ENCODE data around the gene FAM229A.
A peak's percentile ranks its signal among the peaks of the same experiment; 100 is the strongest.

The FAM229A gene

GRCh38 chr1:32376199-32376598, 13.9 kb upstream of the FAM229A start:
- DNase-seq (ENCODE audit: low spot score), result no peak
- TF ChIP-seq, protein P1, sequence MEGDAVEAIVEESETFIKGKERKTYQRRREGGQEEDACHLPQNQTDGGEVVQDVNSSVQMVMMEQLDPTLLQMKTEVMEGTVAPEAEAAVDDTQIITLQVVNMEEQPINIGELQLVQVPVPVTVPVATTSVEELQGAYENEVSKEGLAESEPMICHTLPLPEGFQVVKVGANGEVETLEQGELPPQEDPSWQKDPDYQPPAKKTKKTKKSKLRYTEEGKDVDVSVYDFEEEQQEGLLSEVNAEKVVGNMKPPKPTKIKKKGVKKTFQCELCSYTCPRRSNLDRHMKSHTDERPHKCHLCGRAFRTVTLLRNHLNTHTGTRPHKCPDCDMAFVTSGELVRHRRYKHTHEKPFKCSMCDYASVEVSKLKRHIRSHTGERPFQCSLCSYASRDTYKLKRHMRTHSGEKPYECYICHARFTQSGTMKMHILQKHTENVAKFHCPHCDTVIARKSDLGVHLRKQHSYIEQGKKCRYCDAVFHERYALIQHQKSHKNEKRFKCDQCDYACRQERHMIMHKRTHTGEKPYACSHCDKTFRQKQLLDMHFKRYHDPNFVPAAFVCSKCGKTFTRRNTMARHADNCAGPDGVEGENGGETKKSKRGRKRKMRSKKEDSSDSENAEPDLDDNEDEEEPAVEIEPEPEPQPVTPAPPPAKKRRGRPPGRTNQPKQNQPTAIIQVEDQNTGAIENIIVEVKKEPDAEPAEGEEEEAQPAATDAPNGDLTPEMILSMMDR (IDR thresholded peaks at IDR 0.05; ENCODE audit: borderline replicate concordance, control extremely low read depth, extremely low read depth, insufficient read depth, missing control alignments), result no peak
- in situ Hi-C loops (cut with MboI; ENCODE audit: low sequenced_read_pairs, unreplicated experiment), result no loop called here

- no peak for DNase-seq (ENCODE audit: low spot score)
- in situ Hi-C loops (cut with MboI; ENCODE audit: low sequenced_read_pairs, unreplicated experiment), result no loop called here
- TF ChIP-seq, protein P1 (IDR thresholded peaks at IDR 0.05; ENCODE audit: borderline replicate concordance, control extremely low read depth, extremely low read depth, insufficient read depth, missing control alignments), result no peak
These were observed 11.8 kb upstream of the FAM229A start for GRCh38 chr1:32373996-32374592.

DNA sequence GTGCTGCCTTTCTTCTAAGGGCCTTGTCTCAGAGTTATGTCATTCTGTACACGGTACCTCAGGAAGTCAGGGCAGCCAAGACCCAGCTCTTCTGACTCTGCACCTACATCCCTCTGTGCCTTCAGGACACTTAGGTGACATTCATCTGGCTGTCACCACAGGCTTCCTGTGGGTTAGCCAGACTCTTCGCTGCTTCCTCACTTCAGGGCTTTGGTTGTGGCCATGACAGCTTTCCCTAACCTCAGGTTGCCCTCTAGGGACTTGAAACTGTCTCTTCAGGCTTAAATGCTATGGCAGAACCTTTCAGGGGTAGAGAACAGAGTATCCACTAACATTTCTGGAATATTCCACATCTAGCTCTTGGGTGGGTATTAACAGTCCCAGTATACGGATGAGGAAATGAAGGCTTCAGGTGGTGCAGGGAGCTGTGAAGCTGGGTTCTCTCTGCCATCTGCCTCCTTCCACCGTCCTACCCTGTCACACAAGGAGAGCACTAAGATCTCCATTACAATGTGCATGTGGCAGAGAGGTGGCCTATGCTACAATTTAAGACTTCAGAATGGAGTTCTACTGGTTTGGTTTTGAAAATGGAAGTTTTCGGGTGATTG, 10.0 kb upstream of the FAM229A start:
- TF ChIP-seq, protein P1 (IDR thresholded peaks at IDR 0.05; ENCODE audit: borderline replicate concordance, control extremely low read depth, extremely low read depth, insufficient read depth, missing control alignments), result no peak
- in situ Hi-C loops (cut with MboI; ENCODE audit: low sequenced_read_pairs, unreplicated experiment), result no loop called here
- peak; percentile 55 for DNase-seq (ENCODE audit: low spot score)

GRCh38 chr1:32367912-32368635, 5.8 kb upstream of the FAM229A start:
- TF ChIP-seq, protein P1 (IDR thresholded peaks at IDR 0.05; ENCODE audit: borderline replicate concordance, control extremely low read depth, extremely low read depth, insufficient read depth, missing control alignments), result no peak
- DNase-seq (ENCODE audit: low spot score), result no peak
- in situ Hi-C loops (cut with MboI; ENCODE audit: low sequenced_read_pairs, unreplicated experiment), result no loop called here

DNA sequence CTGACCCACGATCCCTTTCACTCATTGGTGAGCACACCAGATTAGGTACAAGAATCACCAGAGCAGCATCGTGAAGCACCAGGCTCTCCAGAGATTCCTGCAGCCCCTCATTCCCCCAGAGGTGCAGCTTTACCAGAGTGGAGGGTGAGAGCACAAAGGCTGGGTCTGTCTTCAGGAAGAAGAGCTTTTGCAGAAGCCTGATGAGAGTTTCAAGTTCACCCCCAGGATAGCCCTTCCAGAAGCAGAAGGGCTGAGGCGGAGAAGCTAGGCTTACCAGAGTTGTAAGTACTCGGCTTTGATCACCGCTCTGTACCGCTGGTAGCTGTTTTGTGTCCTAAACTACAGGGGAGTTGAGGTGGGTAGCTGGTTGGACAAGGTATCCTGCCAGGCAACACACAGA, 3.2 kb upstream of the FAM229A start:
- TF ChIP-seq, protein P1 (IDR thresholded peaks at IDR 0.05; ENCODE audit: borderline replicate concordance, control extremely low read depth, extremely low read depth, insufficient read depth, missing control alignments), result no peak
- in situ Hi-C loops (cut with MboI; ENCODE audit: low sequenced_read_pairs, unreplicated experiment), result no loop called here
- no peak for DNase-seq (ENCODE audit: low spot score)

DNA sequence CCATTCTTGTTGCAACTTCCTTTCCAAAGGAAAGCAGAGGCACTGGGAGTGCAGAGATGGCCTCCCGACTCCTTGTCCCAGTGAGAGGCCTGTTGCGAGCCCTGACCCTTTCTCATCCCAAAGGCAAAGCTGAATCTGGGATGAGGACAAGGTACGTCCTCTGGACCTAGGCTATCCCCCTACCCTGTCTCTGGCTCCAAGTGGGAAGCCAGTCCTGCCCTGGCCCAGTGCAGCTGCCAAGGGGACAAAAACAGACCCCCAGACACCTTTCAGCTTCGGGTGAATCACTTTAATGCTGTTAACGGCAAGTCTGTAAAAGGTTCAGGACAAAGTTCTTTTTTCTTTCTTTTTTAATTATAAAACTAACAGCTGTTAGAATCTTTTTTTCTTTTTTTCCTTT, 2.6 kb upstream of the FAM229A start:
- TF ChIP-seq, protein P1 (IDR thresholded peaks at IDR 0.05; ENCODE audit: borderline replicate concordance, control extremely low read depth, extremely low read depth, insufficient read depth, missing control alignments), result no peak
- no peak for DNase-seq (ENCODE audit: low spot score)
- in situ Hi-C loops (cut with MboI; ENCODE audit: low sequenced_read_pairs, unreplicated experiment), result no loop called here
